HCT116 (cell line): ENCODE data around the gene INPP4A. TPM values are rescaled to one million over a fixed set of nuclear protein-coding genes. Genes with fewer than 3 reads are reported as not detected.

ENCODE experiments used
- ATAC-seq: fragments of 200-7000 bp; cut with Tn5 transposase; 2 replicates; pipeline ENCODE4 v1.9.1; 2020; ENCODE audit warnings: mild to moderate bottlenecking, moderate library complexity
- BruUV-seq: library from RNA; stranded (reverse); fragments of 400-500 nt; replicated peaks from 2 replicates; lab custom pipeline; 2021; lab: Mats Ljungman, UMichigan
- CTCF ChIA-PET: fragments of 300-600 bp; sonication (Branson Sonifier 250); formaldehyde crosslinking; loops from one replicate; lab custom pipeline; 2021; ENCODE audit warnings: antibody characterized with exemption; lab: Charles Lee
- POLR2A ChIA-PET: fragments of 300-600, 350-600 bp; sonication (Branson Sonifier 250); formaldehyde crosslinking; loops from one replicate; lab custom pipeline; 2021; ENCODE audit warnings: antibody characterized with exemption; lab: Charles Lee
- RAD21 ChIA-PET, 2 experiments: fragments of 300-600 bp; sonication (Branson Sonifier 250); formaldehyde crosslinking; loops; one replicate each; lab custom pipeline; 2023; ENCODE audit warnings: low total read pairs in 2 of 2; ENCODE audit not compliant: uncharacterized antibody in 2 of 2, unreplicated experiment in 2 of 2, low non-redundant PET in 1 of 2; lab: Charles Lee
- DNase-seq: peaks from one replicate; pipeline ENCODE4 v3.0.0-alpha.2; 2010; ENCODE audit warnings: low read depth, low spot score
- H2AFZ ChIP-seq: fragments of 200-600 bp; shearing (Covaris generic), sonication (generic); 2 replicates; pipeline ENCODE4 v1.6.1; 2017; ENCODE audit warnings: low read depth, mixed run types, mixed read lengths, antibody characterized with exemption, low read length; ENCODE audit not compliant: poor library complexity, severe bottlenecking
- H3K27ac ChIP-seq: 2 replicates; pipeline ENCODE4 v1.5.1; 2012; ENCODE audit warnings: low read depth, low read length
- H3K27me3 ChIP-seq: fragments of 200-600 bp; sonication (generic); 2 replicates; pipeline ENCODE4 v1.6.1; 2016; ENCODE audit warnings: mixed run types, low read length, mixed read lengths; ENCODE audit not compliant: insufficient read depth
- H3K36me3 ChIP-seq, 2 experiments: fragments of 200-500 bp in 1 of 2; fragments of 200-600 bp in 1 of 2; sonication (Bioruptor generic) in 1 of 2; sonication (generic) in 1 of 2; 2 replicates each; pipeline versions ENCODE4 v1.5.1 to v1.6.1; 2014 to 2016; ENCODE audit warnings: low read length in 2 of 2, inconsistent platforms in 1 of 2, mixed read lengths in 1 of 2, mixed run types in 1 of 2; ENCODE audit not compliant: insufficient read depth in 2 of 2, control insufficient read depth in 1 of 2
- H3K4me1 ChIP-seq, 2 experiments: fragments of 200-600 bp in 1 of 2; sonication (generic) in 1 of 2; 2 replicates each; pipeline versions ENCODE4 v1.5.1 to v1.6.1; 2012 to 2017; ENCODE audit warnings: low read length in 2 of 2, inconsistent platforms in 1 of 2, mild to moderate bottlenecking in 1 of 2, mixed read lengths in 1 of 2, mixed run types in 1 of 2, moderate library complexity in 1 of 2; ENCODE audit not compliant: insufficient read depth in 2 of 2, control insufficient read depth in 1 of 2
- H3K4me2 ChIP-seq: fragments of 200-600 bp; sonication (generic); 2 replicates; pipeline ENCODE4 v1.6.1; 2017; ENCODE audit warnings: mixed run types, low read length, mixed read lengths
- H3K4me3 ChIP-seq, 2 experiments: fragments of 200-600 bp in 1 of 2; sonication (generic) in 1 of 2; replicated peaks in 1 of 2; 2 replicates each; pipeline ENCODE4 v1.5.1; 2011 to 2016; ENCODE audit warnings: low read length in 2 of 2, control low read depth in 1 of 2, low read depth in 1 of 2, mild to moderate bottlenecking in 1 of 2, mixed read lengths in 1 of 2, mixed run types in 1 of 2
- H3K79me2 ChIP-seq: fragments of 200-600 bp; sonication (generic); 2 replicates; pipeline ENCODE4 v1.6.1; 2017; ENCODE audit warnings: mild to moderate bottlenecking, mixed run types, low read length, moderate library complexity, mixed read lengths; ENCODE audit not compliant: insufficient read depth
- H3K9ac ChIP-seq: fragments of 200-600 bp; sonication (generic); 2 replicates; pipeline ENCODE4 v1.6.1; 2016; ENCODE audit warnings: low read length, mixed read lengths
- H3K9me2 ChIP-seq: fragments of 200-600 bp; sonication (generic), shearing (Covaris generic); 2 replicates; pipeline ENCODE4 v1.6.1; 2017; ENCODE audit warnings: mixed run types, mild to moderate bottlenecking, moderate library complexity; ENCODE audit not compliant: insufficient read depth
- H3K9me3 ChIP-seq, 2 experiments: fragments of 200-500 bp in 1 of 2; fragments of 200-600 bp in 1 of 2; sonication (Bioruptor generic) in 1 of 2; sonication (generic) in 1 of 2; 2 replicates each; pipeline ENCODE4 v1.6.1; 2014 to 2017; ENCODE audit warnings: low read length in 2 of 2, mixed read lengths in 2 of 2, inconsistent platforms in 1 of 2, low read depth in 1 of 2, mild to moderate bottlenecking in 1 of 2, mixed run types in 1 of 2, moderate library complexity in 1 of 2; ENCODE audit not compliant: control insufficient read depth in 1 of 2, insufficient read depth in 1 of 2
- H4K20me1 ChIP-seq: fragments of 200-600 bp; sonication (generic), shearing (Covaris generic); 2 replicates; pipeline ENCODE4 v1.6.1; 2017; ENCODE audit warnings: mixed run types, mild to moderate bottlenecking, moderate library complexity; ENCODE audit not compliant: insufficient read depth
- ATF3 ChIP-seq: IDR thresholded peaks from 2 replicates; pipeline ENCODE4 v1.6.1; 2012
- CEBPB ChIP-seq: IDR thresholded peaks from 2 replicates; pipeline ENCODE4 v1.6.1; 2012; ENCODE audit warnings: low read depth
- CTCF ChIP-seq, 3 experiments: fragments of 200-600 bp in 1 of 3; sonication (generic) in 1 of 3; IDR thresholded peaks in 2 of 3; conservative IDR thresholded peaks in 1 of 3; 2 replicates each; pipeline ENCODE4 v1.5.1; 2012 to 2017; ENCODE audit warnings: low read depth in 2 of 3, low read length in 2 of 3, antibody characterized with exemption in 1 of 3, borderline replicate concordance in 1 of 3, control low read depth in 1 of 3, mild to moderate bottlenecking in 1 of 3, mixed read lengths in 1 of 3, mixed run types in 1 of 3, moderate library complexity in 1 of 3; ENCODE audit not compliant: insufficient read depth in 1 of 3
- EGR1 ChIP-seq: IDR thresholded peaks from 2 replicates; pipeline ENCODE4 v1.6.1; 2012; ENCODE audit warnings: low read depth
- ELF1 ChIP-seq: IDR thresholded peaks from 2 replicates; pipeline ENCODE4 v1.6.1; 2012; ENCODE audit warnings: low read depth, borderline replicate concordance
- EZH2phosphoT487 ChIP-seq: fragments of 200-600 bp; IDR thresholded peaks from 2 replicates; pipeline ENCODE4 v1.6.1; 2018; ENCODE audit warnings: antibody characterized with exemption, borderline replicate concordance
- FOSL1 ChIP-seq: IDR thresholded peaks from 2 replicates; pipeline ENCODE4 v1.6.1; 2012; ENCODE audit warnings: low read depth
- MAX ChIP-seq: IDR thresholded peaks from 2 replicates; pipeline ENCODE4 v1.6.1; 2012
- REST ChIP-seq: IDR thresholded peaks from 2 replicates; pipeline ENCODE4 v1.6.1; 2012; ENCODE audit warnings: low read depth
- SIN3A ChIP-seq: IDR thresholded peaks from 2 replicates; pipeline ENCODE4 v1.6.1; 2012; ENCODE audit warnings: low read depth
- SP1 ChIP-seq: IDR thresholded peaks from 2 replicates; pipeline ENCODE4 v1.6.1; 2012; ENCODE audit warnings: low read depth
- TCF7L2 ChIP-seq: IDR thresholded peaks from 2 replicates; pipeline ENCODE4 v1.7.0; 2011; ENCODE audit warnings: borderline replicate concordance, inconsistent platforms; ENCODE audit not compliant: insufficient read depth, insufficient read length; ENCODE audit errors: extremely low read depth
- YY1 ChIP-seq: IDR thresholded peaks from 2 replicates; pipeline ENCODE4 v1.6.1; 2011; ENCODE audit warnings: low read length, low read depth, moderate library complexity, mild to moderate bottlenecking; ENCODE audit not compliant: insufficient replicate concordance; ENCODE audit errors: extremely low read depth
- ZNF274 ChIP-seq: fragments of 200-500 bp; sonication (Bioruptor generic); IDR thresholded peaks from 2 replicates; pipeline ENCODE4 v1.6.1; 2014; ENCODE audit warnings: mild to moderate bottlenecking, low read depth, low read length, inconsistent platforms
- intact Hi-C: fragments of 100-400 bp; cut with micrococcal nuclease; formaldehyde crosslinking; loops from 2 replicates; pipeline ENCODE4 v1.10.0; 2022
- total RNA-seq: library from RNA; stranded (reverse); gene quantifications from one replicate; pipeline ENCODE4 v1.2.1, GENCODE V29; 2021; ENCODE audit not compliant: unreplicated experiment

Gene INPP4A
- total RNA-seq, 1 experiment from 2014 or later: 18.5 TPM

GRCh38 chr2:98483257-98483861, 38.7 kb downstream of the INPP4A start:
- TF ChIP-seq REST (no peak), SP1 (peak; percentile 40; the same call in 1 of the 2 replicates), ZNF274 (no peak), YY1 (no peak)
- Histone ChIP-seq H3K9me3 (no peaks in the 10 kb centered on the region), H3K79me2 (peaks cover 2% of the 10 kb centered on the region), H3K4me3 (no peak overlapping the region), H3K27ac (no peak overlapping the region), H3K27me3 (no peaks in the 10 kb centered on the region), H3K9me2 (no peaks in the 10 kb centered on the region), H4K20me1 (no peaks in the 10 kb centered on the region), H3K36me3 (no peaks in the 10 kb centered on the region), H3K9ac (no peak overlapping the region), H3K4me2 (peak overlapping the region; percentile 26), H3K4me1 (peaks cover 0 to 15% of the 10 kb centered on the region in 2 experiments; a peak in 1 of 4 replicates), H2AFZ (no peak overlapping the region)
- CTCF ChIA-PET: no interaction called here
- no TSS peak for BruUV-seq
- RAD21 ChIA-PET: no interaction called here
- ATAC-seq (no peak), DNase-seq (no peak)
- POLR2A ChIA-PET: no interaction called here
- intact Hi-C loops: no loop called here

GRCh38 chr2:98484121-98484557, 39.5 kb downstream of the INPP4A start:
- ChIA-PET POLR2A (no interaction called here), CTCF (no interaction called here), RAD21 (no interaction called here)
- no peak for ATAC-seq
- Histone ChIP-seq H3K4me2 (no peak overlapping the region), H3K4me3 (no peak overlapping the region), H3K79me2 (peaks cover 5% of the 10 kb centered on the region), H4K20me1 (no peaks in the 10 kb centered on the region), H3K9me2 (no peaks in the 10 kb centered on the region), H3K36me3 (no peaks in the 10 kb centered on the region), H3K4me1 (peaks cover 0 to 15% of the 10 kb centered on the region in 2 experiments; a peak in 1 of 4 replicates), H3K27ac (no peak overlapping the region), H2AFZ (no peak overlapping the region), H3K9ac (no peak overlapping the region), H3K9me3 (no peaks in the 10 kb centered on the region), H3K27me3 (no peaks in the 10 kb centered on the region)
- intact Hi-C loops: no loop called here
- DNase-seq: no peak
- no TSS peak for BruUV-seq
- no peak for TF ChIP-seq ELF1
- no peak for TF ChIP-seq FOSL1
- no peak for TF ChIP-seq MAX
- TF ChIP-seq CTCF (IDR thresholded peaks at IDR 0.05 in 2 of 3, conservative IDR thresholded peaks at IDR 0.05 in 1 of 3; ENCODE audit: borderline replicate concordance in 1 of 3, insufficient read depth in 1 of 3, low read depth in 2 of 3, low read length in 2 of 3): no peak
- TF ChIP-seq ZNF274: no peak
- TF ChIP-seq ATF3: no peak
- TF ChIP-seq EGR1: no peak
- no peak for TF ChIP-seq CEBPB
- TF ChIP-seq TCF7L2: no peak
- no peak for TF ChIP-seq YY1
- no peak for TF ChIP-seq SIN3A
- TF ChIP-seq EZH2phosphoT487: no peak
